Middle frontal gyrus (tissue), 1 donor: ENCODE results near the gene ATG9B.

Source experiments
- DNase-seq: peaks from one replicate; pipeline ENCODE4 v3.0.0-alpha.2; 2015; ENCODE audit warnings: low spot score; ENCODE audit errors: extremely low spot score

ATG9B gene

DNA sequence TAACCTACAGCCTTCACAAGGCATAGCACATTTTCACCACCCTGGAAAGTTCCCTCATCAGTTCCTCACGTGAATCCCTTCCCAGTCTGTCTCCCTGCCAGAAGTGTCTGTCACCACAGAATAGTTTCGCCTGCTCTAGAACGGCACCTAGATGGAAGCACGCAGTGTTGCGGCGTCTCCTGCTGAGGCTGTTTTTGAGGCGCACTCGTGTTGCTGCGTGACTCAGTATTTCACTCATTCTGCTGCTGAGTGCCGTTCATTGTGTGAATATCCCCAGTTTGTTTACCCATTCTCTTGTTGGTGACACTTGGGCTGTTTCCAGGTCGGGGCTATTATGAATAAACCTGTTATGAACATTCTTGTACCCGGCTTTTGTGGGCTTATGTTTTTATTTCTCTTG, 20.7 kb downstream of the ATG9B start:
- DNase-seq = no peak

- no peak for DNase-seq
Observed at GRCh38 chr7:151001546-151001945, 22.7 kb downstream of the ATG9B start.

DNA sequence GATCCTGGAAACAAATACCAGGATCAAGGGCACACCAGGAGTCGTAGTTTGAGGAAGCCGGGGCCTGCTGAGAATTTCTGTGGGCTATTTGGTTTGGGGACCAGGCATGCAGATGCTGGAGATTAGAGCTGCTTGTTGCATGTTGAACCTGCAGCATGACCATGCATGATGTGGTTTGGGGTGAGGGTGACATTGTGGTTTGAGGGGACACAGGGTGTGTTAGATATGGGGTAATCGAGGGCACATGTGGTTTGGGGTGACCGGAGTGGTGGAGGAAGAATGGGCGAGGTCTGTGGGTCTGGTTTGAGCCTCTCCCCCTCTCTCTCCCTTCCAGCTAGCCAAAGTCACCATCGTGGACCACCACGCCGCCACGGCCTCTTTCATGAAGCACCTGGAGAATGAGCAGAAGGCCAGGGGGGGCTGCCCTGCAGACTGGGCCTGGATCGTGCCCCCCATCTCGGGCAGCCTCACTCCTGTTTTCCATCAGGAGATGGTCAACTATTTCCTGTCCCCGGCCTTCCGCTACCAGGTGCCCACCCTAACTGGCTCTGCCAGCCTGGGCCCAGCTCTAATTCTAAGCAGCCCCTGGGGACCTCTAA, 23.3 kb downstream of the ATG9B start:
- no peak for DNase-seq

DNA sequence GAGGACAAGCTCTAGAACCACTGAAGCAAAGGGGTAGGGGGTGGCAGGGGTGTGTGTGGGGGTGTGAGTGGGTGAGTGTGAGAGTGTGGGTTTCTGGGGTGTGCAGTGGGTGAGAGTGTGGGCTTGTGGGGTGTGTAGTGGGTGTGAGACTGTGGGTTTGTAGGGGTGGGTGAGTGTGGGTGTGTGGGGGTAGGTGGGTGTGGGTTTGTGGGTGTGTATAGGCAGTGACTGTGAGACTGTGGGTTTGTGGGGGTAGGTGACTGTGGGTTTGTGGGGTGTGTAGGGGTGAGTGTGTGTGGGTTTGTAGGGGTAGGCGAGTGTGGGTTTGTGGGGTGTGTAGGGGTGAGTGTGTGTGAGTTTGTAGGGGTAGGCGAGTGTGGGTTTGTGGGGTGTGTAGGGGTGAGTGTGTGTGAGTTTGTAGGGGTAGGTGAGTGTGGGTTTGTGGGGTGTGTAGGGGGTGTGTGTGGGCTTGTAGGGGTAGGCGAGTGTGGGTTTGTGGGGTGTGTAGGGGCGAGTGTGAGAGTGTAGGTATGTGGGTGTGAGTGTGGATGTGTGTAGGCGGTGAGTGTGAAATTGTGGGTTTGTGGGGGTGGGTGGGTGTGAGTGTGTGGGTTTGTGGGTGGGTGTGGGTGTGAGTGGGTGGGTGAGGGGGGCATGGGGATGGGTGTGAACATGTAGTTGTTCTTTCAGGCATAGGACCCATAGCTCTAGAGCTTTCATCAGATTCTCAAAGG, 24.6 kb downstream of the ATG9B start:
- DNase-seq = no peak

DNA sequence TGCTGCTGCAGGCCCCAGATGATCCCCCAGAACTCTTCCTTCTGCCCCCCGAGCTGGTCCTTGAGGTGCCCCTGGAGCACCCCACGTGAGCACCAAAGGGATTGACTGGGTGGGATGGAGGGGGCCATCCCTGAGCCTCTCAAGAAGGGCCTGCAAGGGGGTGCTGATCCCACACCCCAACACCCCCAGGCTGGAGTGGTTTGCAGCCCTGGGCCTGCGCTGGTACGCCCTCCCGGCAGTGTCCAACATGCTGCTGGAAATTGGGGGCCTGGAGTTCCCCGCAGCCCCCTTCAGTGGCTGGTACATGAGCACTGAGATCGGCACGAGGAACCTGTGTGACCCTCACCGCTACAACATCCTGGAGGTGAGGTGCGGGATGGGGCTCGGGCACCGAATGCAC, 25.3 kb downstream of the ATG9B start:
- DNase-seq = no peak

GRCh38 chr7:150998341-150998740, 26.0 kb downstream of the ATG9B start:
- DNase-seq = no peak

DNA sequence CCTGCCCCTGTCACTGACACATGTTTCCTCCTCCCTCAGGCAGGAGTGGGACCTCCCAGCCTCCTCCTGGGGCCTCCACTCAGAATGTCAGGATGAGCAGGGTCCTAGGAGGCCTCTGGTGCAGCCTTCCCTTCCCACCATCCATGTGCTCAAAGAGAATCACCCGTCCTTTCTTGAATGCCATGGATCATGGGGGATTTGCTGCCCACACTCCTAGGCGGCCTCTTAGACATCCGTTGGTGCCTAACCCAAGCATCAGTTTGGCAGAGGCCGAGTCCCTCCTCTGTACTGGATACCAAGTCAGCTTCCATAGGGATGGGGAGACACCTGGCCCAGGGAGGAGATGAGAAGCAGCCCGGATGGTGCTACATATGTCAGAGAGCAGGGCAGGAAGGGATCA, 26.5 kb downstream of the ATG9B start:
- no peak for DNase-seq

DNA sequence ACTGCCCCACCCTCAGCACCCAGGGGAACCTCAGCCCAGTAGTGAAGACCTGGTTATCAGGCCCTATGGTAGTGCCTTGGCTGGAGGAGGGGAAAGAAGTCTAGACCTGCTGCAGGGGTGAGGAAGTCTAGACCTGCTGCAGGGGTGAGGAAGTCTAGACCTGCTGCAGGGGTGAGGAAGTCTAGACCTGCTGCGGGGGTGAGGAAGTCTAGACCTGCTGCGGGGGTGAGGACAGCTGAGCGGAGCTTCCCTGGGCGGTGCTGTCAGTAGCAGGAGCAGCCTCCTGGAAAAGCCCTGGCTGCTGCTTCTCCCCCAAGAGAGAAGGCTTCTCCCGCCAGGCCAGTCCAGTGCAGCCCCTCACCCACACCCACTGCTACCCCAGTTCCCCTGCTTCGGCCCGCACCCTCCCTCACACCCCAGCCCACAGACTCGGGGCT, 27.2 kb downstream of the ATG9B start:
- DNase-seq = no peak

- DNase-seq = no peak
Observed at GRCh38 chr7:150996376-150997074, 27.8 kb downstream of the ATG9B start.

DNA sequence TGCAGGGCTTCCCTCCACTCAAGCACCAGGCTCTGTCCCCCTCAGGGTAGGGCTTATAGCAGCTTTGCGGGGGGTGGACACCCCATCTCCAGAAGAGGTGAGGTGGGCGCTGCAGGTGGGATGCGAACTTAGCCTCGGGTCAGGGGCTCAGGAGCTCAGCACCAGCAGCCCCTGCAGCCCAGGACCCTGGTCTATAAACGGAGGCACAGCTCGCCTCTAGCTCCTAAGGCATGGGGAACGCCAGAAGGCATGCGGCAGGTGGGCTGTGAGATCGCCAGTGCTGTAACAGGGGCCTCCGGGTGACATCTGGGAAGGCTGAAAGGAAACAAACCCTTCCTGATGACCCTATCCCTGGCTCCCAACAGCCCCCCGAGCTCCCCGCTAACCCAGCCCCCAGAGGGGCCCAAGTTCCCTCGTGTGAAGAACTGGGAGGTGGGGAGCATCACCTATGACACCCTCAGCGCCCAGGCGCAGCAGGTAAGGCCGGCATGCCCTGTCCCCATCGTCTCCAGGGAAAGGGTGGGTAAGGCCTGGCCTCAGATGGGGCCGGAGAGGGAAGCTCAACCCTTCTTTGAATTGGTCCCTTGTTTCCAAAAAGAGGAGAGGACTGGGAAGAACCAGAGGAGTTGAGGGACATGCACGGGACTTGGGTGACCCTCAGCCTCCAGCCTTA, 29.3 kb downstream of the ATG9B start:
- DNase-seq = no peak

- no peak for DNase-seq
Observed at GRCh38 chr7:150994141-150994837, 30.0 kb downstream of the ATG9B start.

GRCh38 chr7:150993511-150993910, 30.8 kb downstream of the ATG9B start:
- no peak for DNase-seq

GRCh38 chr7:150992833-150993302, 31.4 kb downstream of the ATG9B start:
- no peak for DNase-seq

DNA sequence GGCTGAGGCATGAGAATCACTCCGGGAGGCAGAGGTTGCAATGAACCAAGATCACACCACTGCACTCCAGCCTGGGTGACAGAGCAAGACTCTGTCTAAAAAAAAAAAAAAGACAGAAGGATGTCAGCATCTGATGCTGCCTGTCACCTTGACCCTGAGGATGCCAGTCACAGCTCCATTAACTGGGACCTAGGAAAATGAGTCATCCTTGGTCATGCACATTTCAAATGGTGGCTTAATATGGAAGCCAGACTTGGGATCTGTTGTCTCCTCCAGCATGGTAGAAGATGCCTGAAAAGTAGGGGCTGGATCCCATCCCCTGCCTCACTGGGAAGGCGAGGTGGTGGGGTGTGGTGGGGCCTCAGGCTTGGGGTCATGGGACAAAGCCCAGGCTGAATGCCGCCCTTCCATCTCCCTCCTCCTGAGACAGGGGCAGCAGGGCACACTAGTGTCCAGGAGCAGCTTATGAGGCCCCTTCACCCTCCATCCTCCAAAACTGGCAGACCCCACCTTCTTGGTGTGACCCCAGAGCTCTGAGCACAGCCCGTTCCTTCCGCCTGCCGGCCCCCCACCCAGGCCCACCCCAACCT, 32.1 kb downstream of the ATG9B start:
- DNase-seq = no peak

GRCh38 chr7:150990416-150991186, 33.7 kb downstream of the ATG9B start, which contains the start of gene NOS3:
Gene NOS3, plus strand, starts transcription at chr7:150991017. Its CDS starts 2,787 bp downstream, at chr7:150993804.
- no peak for DNase-seq

DNA sequence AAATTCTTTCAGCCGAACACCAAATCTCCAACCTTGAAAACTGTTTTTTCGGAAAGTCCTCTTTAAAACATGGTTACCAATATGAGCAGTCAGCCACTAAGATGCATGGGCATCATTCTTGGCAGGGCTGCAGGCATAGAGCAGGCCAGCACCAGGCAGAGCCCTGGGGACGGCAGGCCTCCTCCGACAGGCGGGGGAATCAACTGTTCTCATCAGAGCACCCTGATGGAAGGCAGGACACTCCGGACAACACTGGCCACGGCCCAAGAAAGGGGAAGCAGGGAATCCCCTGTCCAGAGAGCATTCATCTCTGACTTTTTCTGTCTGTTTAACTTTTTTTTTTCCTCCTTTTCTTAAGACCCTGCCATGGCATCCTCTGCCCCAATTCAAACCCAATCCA, 34.8 kb downstream of the ATG9B start:
- DNase-seq = no peak

DNA sequence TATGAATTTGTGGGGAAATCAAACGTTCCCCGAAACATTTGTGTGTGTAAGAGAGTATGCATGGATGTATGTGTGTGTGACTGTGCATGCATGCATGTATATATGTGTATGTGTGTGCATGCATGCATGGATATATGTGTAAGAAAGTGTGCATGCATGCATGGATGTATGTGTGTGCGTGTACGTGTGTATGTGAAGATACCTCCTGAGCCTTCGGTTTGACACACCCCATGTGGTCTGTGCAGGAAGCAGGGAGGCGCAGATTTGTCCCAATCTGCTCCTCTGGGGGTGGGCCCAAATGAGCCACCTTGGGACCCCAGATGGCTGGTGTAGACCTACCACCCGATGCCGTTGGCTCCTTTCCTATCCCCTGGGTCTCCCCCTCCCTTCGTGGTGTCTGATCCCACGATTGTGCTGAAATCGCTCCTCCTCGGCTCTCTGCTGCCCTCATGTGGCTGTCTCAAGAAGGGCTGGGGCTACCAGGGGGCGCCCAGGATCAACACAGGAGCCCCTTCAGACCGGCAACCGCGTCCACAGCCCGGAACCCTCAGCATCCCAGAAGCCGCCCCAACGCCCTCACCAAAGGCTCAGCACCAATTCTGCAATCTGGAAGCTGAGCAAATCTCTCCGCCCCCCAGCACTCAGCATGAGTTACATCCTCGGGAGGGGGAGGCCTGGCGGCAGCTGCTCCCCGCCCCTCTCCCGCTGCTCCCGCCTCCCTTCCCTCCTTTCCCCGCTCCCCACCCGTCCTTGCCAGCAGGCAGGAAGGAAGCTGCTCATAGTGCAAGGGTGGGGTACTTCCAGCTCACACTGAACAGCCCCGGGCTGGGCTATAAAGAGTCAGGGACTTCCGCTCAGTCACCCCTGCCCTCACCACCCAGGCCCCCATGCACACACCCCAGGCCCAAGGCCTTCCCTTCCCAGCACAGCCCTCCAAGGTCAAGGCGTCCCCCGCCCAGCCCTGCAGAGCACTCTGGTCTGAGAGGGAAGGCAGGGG, 35.8 kb downstream of the ATG9B start:
- no peak for DNase-seq

- no peak for DNase-seq
Observed at GRCh38 chr7:150986556-150986955, 37.7 kb downstream of the ATG9B start.

GRCh38 chr7:150986099-150986512, 38.2 kb downstream of the ATG9B start:
- DNase-seq = no peak
